GM12878 (cell line): ENCODE data around the gene IRX5. TPM values are rescaled to one million over a fixed set of nuclear protein-coding genes. Genes with fewer than 3 reads are reported as not detected.

ENCODE experiments used
- ATAC-seq: fragments of 200-7000 bp; cut with Tn5 transposase; 3 replicates; pipeline ENCODE4 v1.9.1; 2020; ENCODE audit warnings: mild to moderate bottlenecking, moderate library complexity
- BruUV-seq: library from RNA; stranded (reverse); fragments of 400-500 nt; replicated peaks from 2 replicates; lab custom pipeline; 2021; lab: Mats Ljungman, UMichigan
- CTCF ChIA-PET: fragments of 300-600 bp; sonication (Branson Sonifier 250); formaldehyde crosslinking; extraction: SDS; loops from one replicate; lab custom pipeline; 2021; ENCODE audit warnings: inconsistent platforms; lab: Yijun Ruan, JAX
- POLR2A ChIA-PET: fragments of 350-600 bp; formaldehyde crosslinking; extraction: SDS; loops from one replicate; lab custom pipeline; 2021; ENCODE audit warnings: inconsistent platforms; lab: Charles Lee
- RAD21 ChIA-PET: fragments of 300-600 bp; sonication (Branson Sonifier 250); formaldehyde crosslinking; loops from one replicate; lab custom pipeline; 2023; ENCODE audit warnings: antibody characterized with exemption; ENCODE audit not compliant: unreplicated experiment; lab: Charles Lee
- SMC1A ChIA-PET: fragments of 300-600 bp; sonication (Branson Sonifier 250); formaldehyde crosslinking; loops from one replicate; lab custom pipeline; 2023; ENCODE audit not compliant: unreplicated experiment, uncharacterized antibody; lab: Charles Lee
- DNase-seq: peaks from one replicate; pipeline ENCODE4 v3.0.0-alpha.2; 2011; ENCODE audit warnings: low read depth, low spot score
- FAIRE-seq: peaks from 3 replicates; lab custom pipeline; 2011; peaks lifted over from hg19 to GRCh38; lab: Jason Lieb, UNC
- H2AFZ ChIP-seq: 2 replicates; pipeline ENCODE4 v1.6.0; 2011; ENCODE audit warnings: low read depth, low read length, control low read depth; ENCODE audit not compliant: control insufficient read depth
- H3K27ac ChIP-seq: 2 replicates; pipeline ENCODE4 v1.5.1; 2011; ENCODE audit warnings: control low read depth; ENCODE audit not compliant: control insufficient read depth, insufficient read depth
- H3K27me3 ChIP-seq, 2 experiments: replicated peaks in 1 of 2; 2 replicates each; pipeline versions ENCODE4 v1.6.0 to v1.6.1; 2011; ENCODE audit warnings: low read length in 1 of 2; ENCODE audit not compliant: control insufficient read depth in 2 of 2, insufficient read depth in 2 of 2
- H3K36me3 ChIP-seq, 2 experiments: 2 replicates each; pipeline ENCODE4 v1.5.1; 2011; ENCODE audit warnings: low read length in 1 of 2; ENCODE audit not compliant: control insufficient read depth in 2 of 2, insufficient read depth in 2 of 2
- H3K4me1 ChIP-seq: 2 replicates; pipeline ENCODE4 v1.6.1; 2011; ENCODE audit warnings: mild to moderate bottlenecking, low read length, moderate library complexity, mixed read lengths; ENCODE audit not compliant: control insufficient read depth, insufficient read depth
- H3K4me2 ChIP-seq: 2 replicates; pipeline ENCODE4 v1.6.0; 2011; ENCODE audit warnings: control low read depth; ENCODE audit not compliant: control insufficient read depth, insufficient read depth
- H3K4me3 ChIP-seq: fragments of 200-600 bp; sonication (generic); 2 replicates; pipeline ENCODE4 v1.5.1; 2016
- H3K79me2 ChIP-seq: 2 replicates; pipeline ENCODE4 v1.6.0; 2011; ENCODE audit warnings: low read length; ENCODE audit not compliant: control insufficient read depth, insufficient read depth
- H3K9ac ChIP-seq: 2 replicates; pipeline ENCODE4 v1.8.0; 2011; ENCODE audit warnings: low read length, control low read depth, mixed read lengths; ENCODE audit not compliant: control insufficient read depth, insufficient read depth
- H3K9me3 ChIP-seq: replicated peaks from 3 replicates; pipeline ENCODE4 v1.5.1; 2011; ENCODE audit warnings: mild to moderate bottlenecking, low read length; ENCODE audit not compliant: control insufficient read depth, insufficient read depth
- H4K20me1 ChIP-seq: 2 replicates; pipeline ENCODE4 v1.6.0; 2011; ENCODE audit not compliant: control insufficient read depth, insufficient read depth
- BCL11A ChIP-seq: IDR thresholded peaks from 2 replicates; pipeline ENCODE4 v1.6.1; 2011; ENCODE audit warnings: low read depth, low read length
- KLF5 ChIP-seq: fragments of 450-650 bp; IDR thresholded peaks from 2 replicates; pipeline ENCODE4 v1.6.1; 2014; ENCODE audit warnings: mild to moderate bottlenecking; ENCODE audit not compliant: partially characterized antibody
- MXI1 ChIP-seq: fragments of 150-350 bp; IDR thresholded peaks from 2 replicates; pipeline ENCODE4 v1.6.1; 2011; ENCODE audit warnings: low read depth, mild to moderate bottlenecking, inconsistent platforms, low read length, improper control_type of control experiment
- SUPT20H ChIP-seq: IDR thresholded peaks from 2 replicates; pipeline ENCODE4 v1.6.1; 2011; ENCODE audit warnings: low read depth, mild to moderate bottlenecking, low read length, moderate library complexity, borderline replicate concordance; ENCODE audit not compliant: control insufficient read depth
- YBX1 ChIP-seq: fragments of 450-650 bp; IDR thresholded peaks from 2 replicates; pipeline ENCODE4 v1.6.1; 2016; ENCODE audit warnings: antibody characterized with exemption
- ZBED1 ChIP-seq: IDR thresholded peaks from 2 replicates; pipeline ENCODE4 v1.6.1; 2016; ENCODE audit warnings: borderline replicate concordance
- WGBS: methylation state at CpG from one replicate; pipeline ENCODE4 v1.1.6; 2016; ENCODE audit warnings: low lambda C conversion rate; ENCODE audit not compliant: insufficient replicate concordance, insufficient coverage; ENCODE audit errors: missing lambda C conversion rate; 5-methylcytosine and 5-hydroxymethylcytosine counted together
- in situ Hi-C: fragments of 300-500 bp; cut with MboI; formaldehyde crosslinking; loops from 9 replicates; pipeline ENCODE4 v1.14.3; 2018; ENCODE audit warnings: mixed read lengths
- intact Hi-C: fragments of 100-400 bp; cut with micrococcal nuclease; formaldehyde crosslinking; loops from one replicate; pipeline ENCODE4 v1.14.2; 2022; ENCODE audit not compliant: unreplicated experiment
- polyA plus RNA-seq, 11 experiments: library from polyadenylated mRNA; depleted of rRNA in 4 of 11; unstranded in 6 of 11; stranded (reverse) in 5 of 11; fragments of >200 nt; fragmentation: Nextera tagmentation in 4 of 11; fragmentation: Illumina TruSeq in 1 of 11; extraction: Ambion mirVana in 4 of 11; extraction: Trizol in 1 of 11; gene quantifications; 1 replicate in 1 of 11; 2 replicates in 10 of 11; pipeline versions ENCODE4 v1.2.1 to v1.2.3, GENCODE V29; 2011 to 2016; ENCODE audit warnings: inconsistent platforms in 2 of 11, missing spikeins in 2 of 11, low read depth in 1 of 11
- total RNA-seq, 4 experiments: library from RNA; depleted of rRNA in 3 of 4; stranded (reverse); fragments of >200 nt in 3 of 4; fragmentation: Illumina TruSeq in 1 of 4; extraction: Trizol in 1 of 4; gene quantifications; 2 replicates each; pipeline versions ENCODE4 v1.2.1 to v1.2.3, GENCODE V29; 2013 to 2021
- TF ChIP-seq, protein P1 (sequence below): fragments of 450-650 bp; IDR thresholded peaks from 2 replicates; pipeline ENCODE4 v1.6.1; 2017; ENCODE audit warnings: low read depth, mild to moderate bottlenecking, moderate library complexity
- TF ChIP-seq, protein P2 (sequence below): IDR thresholded peaks from 2 replicates; pipeline ENCODE4 v1.6.1; 2011; ENCODE audit warnings: mild to moderate bottlenecking, low read depth, low read length, moderate library complexity; ENCODE audit not compliant: insufficient replicate concordance
- TF ChIP-seq, protein P3 (sequence below): fragments of 450-650 bp; IDR thresholded peaks from 2 replicates; pipeline ENCODE4 v1.6.1; 2017; ENCODE audit warnings: mild to moderate bottlenecking, moderate library complexity

The IRX5 gene
- total and polyA plus RNA-seq, 10 of the 15 experiments (the other 5 are each of a cell fraction or from before 2014, with no cell fraction given): 0.08 TPM; not detected in 9

DNA sequence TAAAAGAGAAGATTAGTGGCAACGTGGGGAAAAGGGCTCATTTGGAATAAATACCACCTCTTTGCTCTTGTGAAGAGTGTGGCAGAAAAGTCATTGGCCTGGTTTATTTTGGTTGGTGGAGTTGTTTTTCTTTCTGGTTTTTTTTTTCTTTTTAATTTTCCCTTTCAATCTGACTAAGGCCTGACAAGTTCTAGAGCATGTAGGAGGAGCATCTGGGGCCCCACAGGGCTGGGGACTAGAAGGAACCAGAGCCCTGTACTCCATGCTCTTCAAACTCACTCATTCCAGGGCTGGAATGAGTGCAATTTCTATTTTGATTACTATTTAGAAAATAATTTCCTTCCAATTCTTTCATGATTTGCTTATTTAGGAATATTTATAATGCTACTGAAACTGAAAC is 13.3 kb downstream of the IRX5 start:
- intact Hi-C loops: no loop called here
- in situ Hi-C loops: no loop called here

DNA sequence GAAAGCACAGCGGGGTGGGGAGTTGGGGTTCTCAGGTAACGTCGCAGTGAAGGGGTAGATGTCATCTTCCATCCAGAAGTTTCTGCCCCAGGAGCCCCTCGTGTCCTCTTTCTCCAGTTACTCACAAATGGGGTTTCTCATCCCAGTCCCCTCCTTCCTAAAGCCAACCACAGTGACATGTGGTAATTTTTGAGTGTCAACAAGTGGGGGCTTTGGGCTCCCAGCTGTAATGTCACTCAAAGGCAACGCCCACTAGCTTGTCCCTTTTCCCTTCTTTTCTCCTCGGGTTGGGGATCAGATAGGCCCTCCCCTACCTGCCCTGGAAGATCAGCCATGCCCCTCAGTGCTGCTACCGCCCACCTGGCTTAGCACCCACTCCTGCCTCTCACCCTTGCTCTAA is 14.4 kb downstream of the IRX5 start:
- 37% methylated on average over 7 of the region's 7 CpGs for WGBS
- no peak for DNase-seq
- intact Hi-C loops (no loop called here), in situ Hi-C loops (no loop called here)
- TF ChIP-seq MXI1: no peak
- TF ChIP-seq, protein P1, sequence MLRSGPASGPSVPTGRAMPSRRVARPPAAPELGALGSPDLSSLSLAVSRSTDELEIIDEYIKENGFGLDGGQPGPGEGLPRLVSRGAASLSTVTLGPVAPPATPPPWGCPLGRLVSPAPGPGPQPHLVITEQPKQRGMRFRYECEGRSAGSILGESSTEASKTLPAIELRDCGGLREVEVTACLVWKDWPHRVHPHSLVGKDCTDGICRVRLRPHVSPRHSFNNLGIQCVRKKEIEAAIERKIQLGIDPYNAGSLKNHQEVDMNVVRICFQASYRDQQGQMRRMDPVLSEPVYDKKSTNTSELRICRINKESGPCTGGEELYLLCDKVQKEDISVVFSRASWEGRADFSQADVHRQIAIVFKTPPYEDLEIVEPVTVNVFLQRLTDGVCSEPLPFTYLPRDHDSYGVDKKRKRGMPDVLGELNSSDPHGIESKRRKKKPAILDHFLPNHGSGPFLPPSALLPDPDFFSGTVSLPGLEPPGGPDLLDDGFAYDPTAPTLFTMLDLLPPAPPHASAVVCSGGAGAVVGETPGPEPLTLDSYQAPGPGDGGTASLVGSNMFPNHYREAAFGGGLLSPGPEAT: no peak
- TF ChIP-seq SUPT20H: no peak
- no peak for TF ChIP-seq ZBED1
- TF ChIP-seq YBX1: no peak
- TF ChIP-seq, protein P2, sequence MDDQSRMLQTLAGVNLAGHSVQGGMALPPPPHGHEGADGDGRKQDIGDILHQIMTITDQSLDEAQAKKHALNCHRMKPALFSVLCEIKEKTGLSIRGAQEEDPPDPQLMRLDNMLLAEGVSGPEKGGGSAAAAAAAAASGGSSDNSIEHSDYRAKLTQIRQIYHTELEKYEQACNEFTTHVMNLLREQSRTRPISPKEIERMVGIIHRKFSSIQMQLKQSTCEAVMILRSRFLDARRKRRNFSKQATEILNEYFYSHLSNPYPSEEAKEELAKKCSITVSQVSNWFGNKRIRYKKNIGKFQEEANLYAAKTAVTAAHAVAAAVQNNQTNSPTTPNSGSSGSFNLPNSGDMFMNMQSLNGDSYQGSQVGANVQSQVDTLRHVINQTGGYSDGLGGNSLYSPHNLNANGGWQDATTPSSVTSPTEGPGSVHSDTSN: no peak
- no peak for TF ChIP-seq BCL11A
- TF ChIP-seq, protein P3, sequence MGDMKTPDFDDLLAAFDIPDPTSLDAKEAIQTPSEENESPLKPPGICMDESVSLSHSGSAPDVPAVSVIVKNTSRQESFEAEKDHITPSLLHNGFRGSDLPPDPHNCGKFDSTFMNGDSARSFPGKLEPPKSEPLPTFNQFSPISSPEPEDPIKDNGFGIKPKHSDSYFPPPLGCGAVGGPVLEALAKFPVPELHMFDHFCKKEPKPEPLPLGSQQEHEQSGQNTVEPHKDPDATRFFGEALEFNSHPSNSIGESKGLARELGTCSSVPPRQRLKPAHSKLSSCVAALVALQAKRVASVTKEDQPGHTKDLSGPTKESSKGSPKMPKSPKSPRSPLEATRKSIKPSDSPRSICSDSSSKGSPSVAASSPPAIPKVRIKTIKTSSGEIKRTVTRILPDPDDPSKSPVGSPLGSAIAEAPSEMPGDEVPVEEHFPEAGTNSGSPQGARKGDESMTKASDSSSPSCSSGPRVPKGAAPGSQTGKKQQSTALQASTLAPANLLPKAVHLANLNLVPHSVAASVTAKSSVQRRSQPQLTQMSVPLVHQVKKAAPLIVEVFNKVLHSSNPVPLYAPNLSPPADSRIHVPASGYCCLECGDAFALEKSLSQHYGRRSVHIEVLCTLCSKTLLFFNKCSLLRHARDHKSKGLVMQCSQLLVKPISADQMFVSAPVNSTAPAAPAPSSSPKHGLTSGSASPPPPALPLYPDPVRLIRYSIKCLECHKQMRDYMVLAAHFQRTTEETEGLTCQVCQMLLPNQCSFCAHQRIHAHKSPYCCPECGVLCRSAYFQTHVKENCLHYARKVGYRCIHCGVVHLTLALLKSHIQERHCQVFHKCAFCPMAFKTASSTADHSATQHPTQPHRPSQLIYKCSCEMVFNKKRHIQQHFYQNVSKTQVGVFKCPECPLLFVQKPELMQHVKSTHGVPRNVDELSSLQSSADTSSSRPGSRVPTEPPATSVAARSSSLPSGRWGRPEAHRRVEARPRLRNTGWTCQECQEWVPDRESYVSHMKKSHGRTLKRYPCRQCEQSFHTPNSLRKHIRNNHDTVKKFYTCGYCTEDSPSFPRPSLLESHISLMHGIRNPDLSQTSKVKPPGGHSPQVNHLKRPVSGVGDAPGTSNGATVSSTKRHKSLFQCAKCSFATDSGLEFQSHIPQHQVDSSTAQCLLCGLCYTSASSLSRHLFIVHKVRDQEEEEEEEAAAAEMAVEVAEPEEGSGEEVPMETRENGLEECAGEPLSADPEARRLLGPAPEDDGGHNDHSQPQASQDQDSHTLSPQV: no peak
- no peak for ATAC-seq
- RAD21 ChIA-PET: no interaction called here
- no peak for FAIRE-seq
- H3K9ac ChIP-seq: no peak overlapping the region
- SMC1A ChIA-PET: no interaction called here
- POLR2A ChIA-PET: no interaction called here
- H3K4me1 ChIP-seq: no peaks in the 10 kb centered on the region
- H2AFZ ChIP-seq: no peak overlapping the region
- no peaks in the 10 kb centered on the region for H3K36me3 ChIP-seq
- H3K9me3 ChIP-seq: no peaks in the 10 kb centered on the region
- no peaks in the 10 kb centered on the region for H3K79me2 ChIP-seq
- H3K27me3 ChIP-seq: no peaks in the 10 kb centered on the region
- H4K20me1 ChIP-seq: no peaks in the 10 kb centered on the region
- no TSS peak for BruUV-seq
- no peak overlapping the region for H3K4me3 ChIP-seq
- CTCF ChIA-PET: no interaction called here
- H3K27ac ChIP-seq: no peak overlapping the region
- H3K4me2 ChIP-seq: no peak overlapping the region

More for the DNA sequence above, 13.3 kb downstream of the IRX5 start:
- peaks cover 1 to 4% of the 10 kb centered on the region in 2 experiments; a peak in 3 of 4 replicates for H3K27me3 ChIP-seq
- TF ChIP-seq KLF5: no peak
- H3K4me2 ChIP-seq: no peak overlapping the region
- no peak for FAIRE-seq
- ChIA-PET RAD21 (no interaction called here), POLR2A (no interaction called here), CTCF (no interaction called here), SMC1A (no interaction called here)
- no peak overlapping the region for H3K4me3 ChIP-seq
- H3K79me2 ChIP-seq: no peaks in the 10 kb centered on the region
- 8% methylated on average over 1 of the region's 1 CpG for WGBS
- ATAC-seq: no peak
- no peak overlapping the region for H3K27ac ChIP-seq
- H3K36me3 ChIP-seq: no peaks in the 10 kb centered on the region
- H2AFZ ChIP-seq: no peak overlapping the region
- no peaks in the 10 kb centered on the region for H3K4me1 ChIP-seq
- BruUV-seq: no TSS peak
- no peak overlapping the region for H3K9ac ChIP-seq
- H3K9me3 ChIP-seq: no peaks in the 10 kb centered on the region; the same call in 2 of the 3 replicates
- no peak for DNase-seq
- H4K20me1 ChIP-seq: no peaks in the 10 kb centered on the region
